HG03460 (cell line): ENCODE data around the gene ARHGAP36.

Source experiments
- ATAC-seq: cut with Tn5 transposase; IDR thresholded peaks from one replicate; pipeline ENCODE4 v1.9.1; 2021; ENCODE audit not compliant: unreplicated experiment

ARHGAP36 gene, protein sequence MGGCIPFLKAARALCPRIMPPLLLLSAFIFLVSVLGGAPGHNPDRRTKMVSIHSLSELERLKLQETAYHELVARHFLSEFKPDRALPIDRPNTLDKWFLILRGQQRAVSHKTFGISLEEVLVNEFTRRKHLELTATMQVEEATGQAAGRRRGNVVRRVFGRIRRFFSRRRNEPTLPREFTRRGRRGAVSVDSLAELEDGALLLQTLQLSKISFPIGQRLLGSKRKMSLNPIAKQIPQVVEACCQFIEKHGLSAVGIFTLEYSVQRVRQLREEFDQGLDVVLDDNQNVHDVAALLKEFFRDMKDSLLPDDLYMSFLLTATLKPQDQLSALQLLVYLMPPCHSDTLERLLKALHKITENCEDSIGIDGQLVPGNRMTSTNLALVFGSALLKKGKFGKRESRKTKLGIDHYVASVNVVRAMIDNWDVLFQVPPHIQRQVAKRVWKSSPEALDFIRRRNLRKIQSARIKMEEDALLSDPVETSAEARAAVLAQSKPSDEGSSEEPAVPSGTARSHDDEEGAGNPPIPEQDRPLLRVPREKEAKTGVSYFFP

DNA sequence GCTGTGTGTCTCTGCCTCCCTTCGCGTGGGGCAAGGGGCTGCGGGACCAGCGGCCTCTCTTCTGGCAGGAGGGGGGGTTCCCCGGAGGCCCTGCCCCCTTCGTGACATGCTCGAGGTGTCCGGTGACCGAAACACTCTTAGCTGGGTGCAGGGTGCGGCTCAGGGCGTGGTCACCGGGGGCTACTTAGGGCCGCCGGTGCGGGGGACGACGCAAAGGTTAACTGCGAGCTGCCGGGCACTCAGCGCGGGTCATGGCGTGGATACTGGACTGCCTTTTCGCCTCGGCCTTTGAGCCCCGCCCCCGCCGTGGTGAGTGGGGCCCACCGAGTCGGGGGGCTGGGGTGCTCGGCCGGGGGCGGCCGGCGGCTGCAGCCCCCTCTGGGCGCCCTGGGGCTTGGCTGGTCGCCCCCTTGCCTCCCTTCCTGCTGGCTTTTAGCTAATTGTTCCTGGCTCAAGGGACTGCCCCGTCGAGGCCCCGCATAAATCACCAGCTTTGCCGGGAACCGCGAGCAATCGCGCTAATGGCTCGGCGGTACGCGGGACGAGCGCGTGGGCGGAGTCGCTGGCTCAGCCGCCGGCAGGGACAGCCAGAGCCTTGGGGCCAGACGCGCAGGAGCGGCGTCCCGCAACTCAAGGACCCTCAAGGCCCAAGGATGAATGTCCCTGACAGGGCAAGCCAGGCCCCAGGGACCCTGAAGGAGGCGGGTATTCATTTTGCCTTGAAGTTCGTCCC, at the start of gene ARHGAP36:
Gene ARHGAP36 (plus strand): TSS at position 211 of the 733 bp plus-strand sequence. CDS start 23,320 bp downstream, outside the sequence.
- no peak for ATAC-seq

DNA sequence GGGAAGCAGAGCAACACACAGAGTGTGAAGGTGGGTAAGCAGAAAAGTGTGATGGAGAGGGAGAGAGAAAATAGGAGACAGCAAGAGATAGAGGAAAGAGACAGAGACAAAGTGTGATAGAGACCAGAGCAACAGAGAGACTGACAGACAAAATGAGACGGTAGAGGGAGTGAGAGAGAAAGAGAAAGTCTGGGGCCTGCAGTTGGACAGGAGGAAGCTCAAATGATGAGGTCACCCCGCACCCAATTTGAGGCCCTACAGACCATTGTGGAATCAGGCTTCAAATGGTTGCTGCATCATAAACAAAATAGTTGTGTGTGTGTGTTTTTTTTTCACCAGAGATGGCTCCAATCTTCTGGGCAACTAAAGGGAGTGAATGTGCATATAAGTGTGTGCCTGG, 48.0 kb upstream of the ARHGAP36 start:
- no peak for ATAC-seq

DNA sequence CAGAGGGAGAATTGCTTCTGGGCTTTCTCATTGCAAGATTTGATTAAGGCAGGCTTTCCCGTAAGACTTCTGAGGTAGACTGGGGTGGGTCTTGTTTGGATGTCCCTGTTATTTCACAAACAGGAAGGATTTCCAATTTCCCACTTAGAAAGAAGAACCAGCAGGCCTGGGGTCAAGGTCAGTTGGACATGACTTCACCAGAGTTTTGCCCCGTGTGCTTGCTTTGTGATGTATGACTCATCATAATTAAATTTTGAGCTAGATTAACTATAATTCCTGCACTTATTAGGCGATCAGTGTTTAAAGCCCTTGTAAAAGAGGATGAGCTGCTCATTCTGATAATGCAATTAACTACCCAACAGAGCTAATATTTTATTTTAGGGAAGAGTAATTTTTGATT, 32.8 kb upstream of the ARHGAP36 start:
- no peak for ATAC-seq

DNA sequence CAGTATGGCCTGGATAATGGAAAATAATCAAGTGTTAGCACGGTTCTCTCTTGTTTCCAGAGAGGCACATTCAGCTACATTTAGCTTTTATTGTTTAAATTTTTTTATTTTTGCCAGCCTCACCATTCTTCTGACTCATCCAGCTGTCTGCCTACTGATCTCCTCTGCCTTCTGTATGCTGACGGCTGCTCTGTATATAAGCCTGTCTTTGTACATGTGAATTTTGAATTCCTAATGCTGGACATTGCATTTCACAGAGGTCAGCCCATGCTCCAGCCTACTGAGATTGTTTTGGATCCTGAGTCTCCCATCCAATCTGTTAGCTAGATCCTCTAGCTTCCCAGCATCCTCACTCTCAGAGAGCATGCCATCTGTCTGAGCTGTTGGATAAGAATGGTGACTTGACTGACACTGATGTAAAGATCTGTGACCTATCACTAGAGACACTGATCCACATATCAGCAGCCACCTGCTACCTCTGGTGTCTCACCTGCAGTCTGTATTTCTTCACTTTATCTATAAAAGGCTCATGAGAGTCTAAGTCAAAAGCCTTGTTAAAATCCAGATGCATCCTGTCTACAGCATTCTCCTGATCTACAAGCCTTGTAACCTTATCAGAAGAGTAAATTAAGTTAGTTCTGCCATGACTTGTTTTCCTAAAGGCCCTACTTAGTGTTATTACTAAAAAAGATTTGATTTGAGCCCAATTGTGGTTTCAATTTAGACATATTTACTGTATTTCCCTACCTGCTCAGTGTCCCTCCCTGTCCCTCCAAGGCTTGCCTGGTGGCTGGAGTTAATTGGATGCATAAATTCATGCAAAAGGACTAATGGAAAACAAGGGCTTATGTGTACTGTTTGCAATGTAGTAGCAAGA, 25.6 kb upstream of the ARHGAP36 start:
- no peak for ATAC-seq

DNA sequence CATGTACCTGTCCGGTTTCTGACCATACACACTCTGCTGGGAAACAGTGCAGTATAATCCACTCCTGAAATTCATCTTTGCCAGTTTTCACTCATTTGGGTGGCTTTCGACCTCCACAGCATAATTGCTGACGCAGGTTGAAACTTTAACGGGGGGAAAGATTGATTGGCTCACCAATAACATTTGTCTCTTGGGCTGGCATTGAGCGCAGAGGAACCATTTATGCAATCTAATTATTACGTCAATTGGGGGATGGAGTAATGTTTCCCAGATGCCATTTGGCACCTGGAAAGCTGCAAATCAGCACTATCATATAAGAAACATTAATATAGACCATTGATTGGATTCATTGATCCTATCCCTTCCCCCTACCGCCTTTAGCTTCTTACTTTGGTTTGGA, 24.1 kb upstream of the ARHGAP36 start:
- no peak for ATAC-seq

DNA sequence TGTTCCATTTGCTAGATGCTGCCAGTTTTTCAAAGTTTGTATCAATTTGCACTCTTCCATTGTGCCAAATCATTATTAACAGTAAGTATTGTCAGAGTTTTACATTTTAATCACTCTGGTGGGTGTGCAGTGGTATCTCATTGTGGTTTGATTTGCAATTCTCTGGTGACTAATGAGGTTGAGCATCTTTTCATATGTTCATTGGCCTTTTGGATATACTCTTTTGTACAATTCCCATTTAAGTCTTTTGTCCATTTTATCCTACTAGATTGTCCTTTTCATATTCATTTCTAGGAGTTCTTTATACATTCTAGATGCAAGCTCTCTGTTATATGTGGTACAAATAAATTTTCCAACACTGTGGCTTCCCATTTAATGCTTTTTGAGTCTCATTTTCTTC, 17.4 kb upstream of the ARHGAP36 start:
- no peak for ATAC-seq

DNA sequence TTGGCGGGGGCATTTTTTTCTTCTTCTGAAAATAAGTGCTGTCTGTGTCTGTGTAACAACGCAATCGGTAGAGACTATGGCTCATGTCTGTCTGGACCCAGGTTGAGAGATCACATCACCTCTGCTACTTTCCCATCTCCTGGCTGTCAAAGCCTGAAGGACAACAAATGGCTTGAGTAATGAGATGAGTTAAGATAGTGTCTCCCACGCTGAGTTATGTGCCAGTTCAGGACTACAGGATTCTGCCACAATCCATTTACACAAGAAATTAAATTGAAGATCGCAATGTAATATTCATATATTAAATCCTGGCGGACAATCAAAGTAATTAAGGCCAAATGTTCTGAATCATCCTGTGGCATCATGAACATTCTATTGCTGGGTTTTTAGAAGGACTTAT, 16.5 kb upstream of the ARHGAP36 start:
- no peak for ATAC-seq

DNA sequence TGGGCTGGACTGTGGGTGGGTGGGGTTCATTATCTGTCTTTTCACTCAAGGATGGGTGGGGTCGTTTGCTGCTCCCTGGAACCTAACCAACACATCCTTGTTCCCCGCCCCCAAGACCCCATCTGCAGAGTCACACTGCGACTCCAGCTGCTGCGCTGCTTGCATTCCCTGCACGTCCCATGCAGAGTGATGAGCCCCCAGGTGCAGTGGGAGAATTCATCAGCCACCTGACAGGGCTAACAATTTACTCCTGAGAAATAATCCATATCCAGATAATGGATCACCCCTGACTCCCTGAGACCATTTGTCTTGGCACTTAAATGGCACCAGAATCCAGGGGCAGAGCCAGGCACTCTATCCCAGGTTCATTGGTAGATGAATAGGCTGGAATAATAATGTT, 12.4 kb upstream of the ARHGAP36 start:
- no peak for ATAC-seq

DNA sequence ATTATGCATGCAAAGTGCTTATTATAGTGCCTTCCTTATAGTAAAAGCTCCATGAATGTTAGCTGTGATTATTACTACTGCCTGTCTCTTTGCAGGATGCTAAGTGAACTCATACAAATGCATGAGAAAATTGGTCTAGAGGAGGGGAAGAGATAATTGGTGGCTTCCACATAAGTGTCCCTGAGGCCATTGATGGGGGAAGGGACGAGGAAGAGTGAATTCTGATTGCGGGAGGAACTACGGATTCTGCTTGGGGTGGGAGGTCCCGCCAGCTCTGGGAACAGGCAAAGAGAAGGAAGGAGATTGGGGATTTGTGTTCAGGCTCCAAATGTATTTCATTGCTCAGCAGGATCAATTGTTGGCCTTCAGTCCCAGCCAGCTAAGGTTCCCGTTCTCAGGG, 11.6 kb upstream of the ARHGAP36 start:
- no peak for ATAC-seq

DNA sequence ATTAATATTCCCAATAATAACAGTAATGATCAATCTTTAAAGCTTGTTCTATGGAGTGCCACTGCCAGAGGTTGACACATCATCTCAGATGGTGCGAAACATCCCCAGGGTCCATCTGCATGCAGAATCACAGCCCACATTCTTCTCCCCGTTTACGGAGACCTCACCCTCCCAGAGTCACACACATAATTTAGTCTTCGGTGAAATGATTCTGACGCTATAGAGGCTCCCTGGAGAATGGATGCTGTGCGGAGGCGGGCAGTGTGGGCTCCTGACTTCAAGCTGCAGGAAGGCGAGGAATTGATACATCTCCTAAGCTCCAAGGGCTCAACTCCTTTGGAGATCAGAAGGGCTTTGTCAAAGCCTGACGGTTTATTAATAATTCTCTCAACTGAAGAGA, 11.0 kb upstream of the ARHGAP36 start:
- ATAC-seq = no peak

DNA sequence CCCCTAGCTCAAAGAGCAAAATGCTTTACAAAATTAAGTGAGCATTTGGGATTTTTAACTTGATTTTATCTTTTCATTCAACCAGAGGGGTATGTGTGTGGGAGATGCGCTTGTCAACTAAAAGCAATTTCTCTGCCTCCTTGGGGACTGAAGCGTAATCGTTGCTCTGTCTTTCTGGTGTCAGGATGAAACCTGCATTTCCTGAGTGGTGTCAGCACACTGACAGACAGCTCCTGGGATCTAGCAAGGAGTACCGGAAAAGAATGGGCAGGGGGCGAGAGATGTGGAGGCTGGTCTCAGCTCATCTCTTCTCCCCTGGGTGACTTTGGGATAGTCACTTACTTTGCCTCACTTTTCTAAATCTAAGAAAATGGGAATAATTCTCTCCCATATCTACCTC, 5.1 kb upstream of the ARHGAP36 start:
- ATAC-seq = no peak

DNA sequence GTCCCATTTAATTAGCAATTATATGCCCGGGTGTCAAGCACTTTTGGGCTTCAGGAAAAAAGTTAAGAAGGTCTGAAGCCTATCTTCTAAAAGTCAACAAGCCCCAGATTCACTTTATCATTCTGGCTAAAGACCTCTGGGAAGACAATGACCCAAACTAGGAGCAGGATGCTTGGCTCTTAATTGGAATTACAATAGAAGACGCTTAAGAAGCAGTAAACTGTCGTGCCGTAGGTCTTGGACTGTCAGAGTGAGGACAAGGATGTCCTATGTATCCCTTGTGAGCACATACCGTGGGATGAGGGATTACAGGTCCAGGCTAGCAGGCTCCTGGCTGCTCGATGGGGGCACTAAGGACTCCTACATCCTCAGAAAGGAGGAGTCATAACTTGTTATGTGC, 3.2 kb upstream of the ARHGAP36 start:
- ATAC-seq = no peak

DNA sequence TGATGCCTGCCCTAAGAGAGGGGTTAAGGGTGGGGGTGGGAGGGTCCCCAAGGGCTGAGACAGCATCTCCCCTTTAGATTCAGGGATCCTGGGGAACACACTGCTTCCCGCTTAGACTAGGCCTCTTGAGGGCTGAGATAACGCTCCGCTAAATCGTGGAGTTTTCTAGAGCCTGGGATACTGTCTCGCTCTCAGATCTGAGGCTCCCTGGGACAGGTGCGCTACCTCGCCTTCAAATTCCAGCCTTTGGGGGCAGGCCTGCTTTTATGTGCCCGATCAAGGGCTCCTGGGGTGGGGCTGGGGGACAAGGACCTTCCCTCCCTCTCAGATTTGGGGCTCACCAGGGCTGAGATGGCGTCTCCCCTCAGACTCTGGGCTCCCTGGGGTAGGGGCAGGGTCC, 440 bp upstream of the ARHGAP36 start:
- ATAC-seq = no peak

DNA sequence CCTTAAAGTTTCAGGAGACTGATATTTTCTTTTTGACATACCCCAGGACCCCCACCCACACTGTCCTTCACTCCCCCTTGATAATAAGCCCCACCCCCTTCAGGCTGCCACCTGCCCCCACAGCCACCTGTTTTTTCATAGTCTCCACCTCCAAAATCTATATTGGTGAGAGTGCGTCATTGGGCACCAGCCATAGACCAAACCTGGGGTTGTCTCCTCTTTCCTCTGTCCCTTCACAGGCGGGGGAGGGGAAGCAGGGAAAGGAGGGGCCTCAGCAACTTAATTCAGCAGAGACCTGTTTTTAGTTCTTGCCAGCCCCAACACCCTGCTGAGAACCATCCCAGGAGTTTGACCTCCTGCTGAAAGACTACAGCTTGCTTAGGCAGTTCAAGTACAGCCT, 1.1 kb downstream of the ARHGAP36 start:
- no peak for ATAC-seq

DNA sequence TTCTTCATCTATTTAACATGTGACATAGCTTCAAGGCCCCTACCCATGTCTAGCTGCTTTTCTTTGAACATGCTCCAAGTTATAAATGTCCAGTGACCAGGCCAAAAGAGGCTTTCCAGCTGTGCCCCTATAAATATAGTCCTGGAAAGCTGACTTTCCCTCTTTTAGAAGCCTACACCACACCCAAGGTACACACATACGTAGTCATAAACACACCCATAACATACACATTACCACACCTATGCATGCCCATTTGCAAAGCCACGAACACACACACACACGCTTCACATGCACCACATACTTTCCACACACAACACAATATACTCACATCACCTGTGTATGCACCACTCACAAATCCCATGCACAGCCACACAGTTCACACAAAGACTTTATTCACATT, 2.0 kb downstream of the ARHGAP36 start:
- ATAC-seq = no peak

DNA sequence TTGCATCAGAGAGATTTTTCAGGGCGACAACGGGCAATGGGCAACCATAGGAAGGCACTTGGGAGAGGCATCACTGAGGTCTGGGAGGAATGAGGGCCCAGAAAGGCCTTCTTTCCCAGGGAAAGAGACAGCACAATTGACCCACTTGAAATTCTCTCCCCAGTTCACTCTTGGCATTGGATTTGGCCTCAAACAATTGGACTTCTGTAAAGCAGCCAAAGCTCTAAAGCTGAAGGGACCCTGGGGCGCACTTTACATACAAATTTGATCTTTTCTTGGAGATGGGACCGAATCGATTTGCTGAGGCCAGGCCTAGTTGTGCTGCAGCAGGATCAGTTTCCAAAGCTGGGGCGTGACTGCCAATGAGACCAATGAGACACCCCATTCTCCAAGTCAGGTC, 3.2 kb downstream of the ARHGAP36 start:
- no peak for ATAC-seq

DNA sequence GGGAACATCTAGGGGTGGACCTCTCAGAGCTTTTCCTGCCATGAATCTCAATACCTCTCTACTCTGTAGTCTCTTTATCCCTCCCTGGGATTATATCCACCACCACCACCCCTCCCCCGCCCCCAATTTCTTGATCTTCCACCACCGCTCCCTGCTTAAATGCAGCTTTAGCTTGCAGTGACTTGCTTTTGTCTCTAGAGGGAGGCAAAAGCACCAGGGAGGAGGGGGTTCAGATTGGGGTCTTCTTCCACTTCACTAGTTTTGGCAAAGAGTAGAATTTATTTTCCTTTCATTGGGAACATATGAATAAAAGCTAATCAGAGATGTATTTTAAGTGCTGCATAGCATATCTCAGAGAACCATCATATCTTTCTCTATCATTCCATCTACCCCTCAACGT, 5.5 kb downstream of the ARHGAP36 start:
- no peak for ATAC-seq

DNA sequence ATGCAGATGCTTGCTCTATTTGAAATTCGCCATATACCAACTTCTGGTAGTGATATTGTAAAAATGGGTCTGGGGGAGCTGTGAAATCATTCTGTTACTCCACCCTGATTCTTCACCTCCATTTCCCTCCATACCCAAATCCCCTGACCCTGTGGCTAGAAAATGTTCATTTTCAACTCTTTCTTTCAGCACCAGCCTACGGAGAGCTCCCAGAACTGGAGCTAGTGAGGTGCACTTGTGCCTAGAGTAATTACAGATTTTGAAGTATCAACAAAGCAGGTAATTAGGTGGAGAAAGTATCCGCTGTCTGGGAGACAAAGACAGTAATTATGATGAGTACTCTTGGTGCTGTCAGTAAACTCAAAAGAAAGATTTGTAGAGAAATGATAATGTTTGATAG, 8.1 kb downstream of the ARHGAP36 start:
- ATAC-seq = no peak

DNA sequence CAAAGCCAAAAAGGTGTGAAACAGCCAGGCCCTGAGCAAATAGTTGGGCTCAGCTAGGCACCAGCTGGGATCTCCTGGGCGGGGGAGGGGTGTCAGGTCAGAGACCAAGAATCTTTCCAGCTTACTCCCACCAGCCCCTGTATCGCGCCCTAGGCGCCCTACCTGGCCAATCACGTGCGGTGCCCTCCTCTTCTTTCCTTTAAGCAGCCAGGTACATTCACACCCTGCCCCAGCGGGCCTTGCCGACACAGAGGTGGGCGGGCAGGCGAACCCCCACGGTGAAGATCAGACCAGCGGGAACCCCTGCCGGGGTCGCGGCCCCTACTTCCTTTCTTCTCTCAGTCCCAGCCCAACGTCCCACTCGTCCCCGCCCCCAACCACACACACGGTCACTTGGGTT, 9.1 kb downstream of the ARHGAP36 start:
- ATAC-seq = no peak

DNA sequence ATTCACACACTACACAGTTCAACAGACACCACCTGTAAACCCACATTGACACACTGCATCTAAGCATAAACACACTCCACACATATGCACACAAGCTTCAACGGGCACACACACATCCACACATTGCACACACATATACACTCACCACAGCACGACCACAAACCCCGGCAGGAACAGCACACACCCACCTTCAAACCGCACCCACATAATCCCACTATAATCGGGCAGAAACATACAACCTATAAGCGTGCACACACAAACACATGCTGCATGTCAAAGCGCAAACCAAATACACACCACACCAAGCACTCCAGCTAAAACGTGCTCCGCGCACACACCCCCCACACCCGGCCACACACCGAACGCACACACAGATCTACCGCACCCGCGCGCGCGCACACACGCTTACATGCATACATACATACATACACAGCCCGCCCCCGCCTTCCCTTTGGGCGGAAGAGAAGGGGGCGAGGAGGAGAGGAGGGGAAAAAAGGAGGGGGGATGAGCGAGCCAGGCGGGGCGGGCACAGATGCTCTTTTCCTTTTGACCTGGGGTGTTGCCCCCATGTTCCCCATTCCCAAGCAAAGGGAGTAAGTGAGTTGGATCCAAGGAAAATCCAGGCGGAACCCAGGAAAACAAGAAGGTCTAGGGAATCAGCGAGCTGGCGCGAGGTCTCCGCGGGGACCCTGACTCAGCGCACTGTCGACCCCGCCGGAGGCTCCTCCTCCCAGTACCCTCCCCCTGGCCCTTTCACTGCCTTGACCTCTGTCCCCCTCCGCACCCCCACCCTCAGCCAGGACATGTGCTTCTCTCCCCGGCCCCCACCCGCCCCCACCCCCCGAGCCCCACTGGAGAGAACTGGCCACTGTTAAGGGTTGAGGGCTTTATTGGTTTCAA, 9.9 kb downstream of the ARHGAP36 start:
- ATAC-seq = no peak
